Skeletal muscle tissue (tissue), 4 donors: Measurements from ENCODE around the gene CUL3. TPM values are rescaled to one million over a fixed set of nuclear protein-coding genes. Genes with fewer than 3 reads are reported as not detected.
"Not testable (repeated sequence)": the region's sequence is repeated elsewhere in the genome, so short reads cannot be mapped to it uniquely, and the experiment has no call there.

Source experiments
- H3K27ac ChIP-seq: one replicate; pipeline ENCODE4 v1.7.0; 2013; ENCODE audit warnings: mild to moderate bottlenecking, low read depth, low read length, inconsistent platforms
- H3K27me3 ChIP-seq, 3 donors: one replicate each; pipeline ENCODE4 v1.7.0; 2013; ENCODE audit warnings: low read length in 3 of 3; ENCODE audit not compliant: control insufficient read depth in 3 of 3, insufficient read depth in 3 of 3
- H3K36me3 ChIP-seq, 3 donors: one replicate each; pipeline ENCODE4 v1.7.0; 2013; ENCODE audit warnings: low read length in 3 of 3; ENCODE audit not compliant: control insufficient read depth in 3 of 3, insufficient read depth in 3 of 3
- H3K4me1 ChIP-seq, 3 donors: one replicate each; pipeline ENCODE4 v1.7.0; 2013; ENCODE audit warnings: low read length in 3 of 3, mild to moderate bottlenecking in 3 of 3; ENCODE audit not compliant: control insufficient read depth in 3 of 3, insufficient read depth in 3 of 3
- H3K4me3 ChIP-seq, 3 donors: one replicate each; pipeline ENCODE4 v1.7.0; 2013; ENCODE audit warnings: low read length in 3 of 3
- H3K9ac ChIP-seq, 3 donors: one replicate each; pipeline ENCODE4 v1.7.0; 2013; ENCODE audit warnings: low read length in 3 of 3, mild to moderate bottlenecking in 3 of 3, moderate library complexity in 2 of 3, low read depth in 1 of 3
- H3K9me3 ChIP-seq, 3 donors: one replicate each; pipeline ENCODE4 v1.7.0; 2013; ENCODE audit warnings: low read length in 3 of 3; ENCODE audit not compliant: control insufficient read depth in 3 of 3
- total RNA-seq: library from RNA; depleted of rRNA; stranded (reverse); fragments of >200 nt; gene quantifications from one replicate; pipeline ENCODE4 v1.2.3, GENCODE V29; 2014
- donor health status: Osteomylitis.

CUL3 gene
- total RNA-seq = 82.5 TPM

GRCh38 chr2:224585211-224586088 is at the start of gene CUL3:
CUL3 (minus strand) TSS chr2:224585363; CDS start chr2:224585009, 354 bp downstream.
- Histone ChIP-seq H3K27me3 (no peaks in the 10 kb centered on the region), H3K27ac (peak within 1 kb of the TSS; percentile 79), H3K4me3 (peak within 1 kb of the TSS; percentile 90 to 94 (median 94)), H3K36me3 (no peaks in the 10 kb centered on the region), H3K4me1 (peaks cover 6 to 21% (median 18%) of the 10 kb centered on the region in 3 donors), H3K9me3 (no peaks in the 10 kb centered on the region), H3K9ac (peak within 1 kb of the TSS; percentile 87 to 91 (median 91))

GRCh38 chr2:224630659-224631550 is 45.7 kb upstream of the CUL3 start:
- no peaks in the 10 kb centered on the region for H3K27me3 ChIP-seq
- H3K9ac ChIP-seq = no peak overlapping the region
- H3K9me3 ChIP-seq = no peaks in the 10 kb centered on the region
- no peaks in the 10 kb centered on the region for H3K4me1 ChIP-seq
- H3K36me3 ChIP-seq = no peaks in the 10 kb centered on the region
- H3K4me3 ChIP-seq = no peak overlapping the region
- H3K27ac ChIP-seq = no peak overlapping the region

DNA sequence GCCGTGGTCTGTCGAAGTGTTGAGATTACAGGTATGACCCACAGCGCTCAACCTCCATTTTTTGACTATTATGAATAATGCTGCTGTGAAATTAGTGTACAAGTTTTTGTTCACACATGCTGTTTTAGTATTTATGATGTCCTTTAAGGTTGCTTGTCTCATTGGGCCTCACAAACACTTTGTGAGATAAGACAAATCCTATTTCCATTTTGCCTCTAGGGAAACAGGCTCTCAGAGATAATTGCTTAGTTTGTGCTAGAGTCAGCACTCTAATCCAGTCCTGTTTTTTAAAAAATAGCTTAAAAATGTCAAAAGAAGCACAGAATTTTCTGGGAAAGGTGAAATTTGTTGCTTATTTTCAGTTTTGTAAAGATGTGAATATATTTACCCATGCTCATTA is 43.3 kb upstream of the CUL3 start:
- H3K4me3 ChIP-seq = no peak overlapping the region
- no peaks in the 10 kb centered on the region for H3K36me3 ChIP-seq
- H3K27ac ChIP-seq = no peak overlapping the region
- H3K27me3 ChIP-seq = no peaks in the 10 kb centered on the region
- H3K9ac ChIP-seq = no peak overlapping the region
- no peaks in the 10 kb centered on the region for H3K4me1 ChIP-seq
- no peaks in the 10 kb centered on the region for H3K9me3 ChIP-seq

- Histone ChIP-seq H3K27ac (no peak overlapping the region), H3K27me3 (no peaks in the 10 kb centered on the region), H3K36me3 (no peaks in the 10 kb centered on the region), H3K9me3 (no peaks in the 10 kb centered on the region), H3K4me1 (no peaks in the 10 kb centered on the region), H3K9ac (no peak overlapping the region), H3K4me3 (no peak overlapping the region)
Measured at GRCh38 chr2:224626735-224627134, 41.6 kb upstream of the CUL3 start.

DNA sequence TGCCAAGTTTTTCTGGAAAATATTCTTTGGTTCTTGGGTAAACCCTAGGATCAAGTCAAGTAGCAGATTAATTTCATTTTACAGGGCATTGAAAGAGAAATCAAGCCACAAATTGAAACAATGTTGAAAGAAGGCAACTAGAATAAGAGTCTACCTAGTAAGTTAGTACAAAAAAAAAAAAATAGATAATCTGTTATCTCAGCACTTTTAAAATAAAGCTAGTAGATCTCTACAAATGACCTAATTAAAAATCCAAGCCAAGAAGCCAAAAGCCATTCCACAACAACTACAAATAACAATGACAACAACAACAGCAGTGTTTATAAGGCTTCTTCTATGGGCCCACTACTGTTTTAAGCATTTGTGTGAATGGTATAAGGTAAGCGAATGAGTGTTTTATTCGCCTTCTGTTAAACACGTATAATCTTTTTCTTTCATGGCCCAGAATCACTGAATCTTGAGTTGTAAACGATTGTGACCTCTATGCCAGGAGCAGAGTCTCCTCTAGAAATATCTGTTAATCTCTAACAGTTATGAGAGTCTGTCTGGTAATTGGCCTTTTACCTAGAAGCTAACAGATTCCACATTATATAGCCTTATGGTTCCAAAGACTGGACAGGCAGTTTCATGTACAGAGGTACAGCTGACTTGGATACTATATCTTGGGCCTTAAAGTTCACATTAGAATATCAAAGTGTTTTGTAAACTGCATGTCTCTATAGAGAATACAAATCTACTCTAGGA is 28.6 kb upstream of the CUL3 start:
- no peaks in the 10 kb centered on the region for H3K27me3 ChIP-seq
- no peaks in the 10 kb centered on the region for H3K9me3 ChIP-seq
- no peak overlapping the region for H3K27ac ChIP-seq
- no peak overlapping the region for H3K9ac ChIP-seq
- H3K4me1 ChIP-seq = no peaks in the 10 kb centered on the region
- H3K4me3 ChIP-seq = no peak overlapping the region
- H3K36me3 ChIP-seq = no peaks in the 10 kb centered on the region

GRCh38 chr2:224612578-224612977 is 27.4 kb upstream of the CUL3 start:
- Histone ChIP-seq H3K36me3 (no peaks in the 10 kb centered on the region), H3K9ac (no peak overlapping the region), H3K4me3 (no peak overlapping the region), H3K4me1 (no peaks in the 10 kb centered on the region), H3K27me3 (no peaks in the 10 kb centered on the region), H3K9me3 (no peaks in the 10 kb centered on the region), H3K27ac (no peak overlapping the region)

GRCh38 chr2:224611938-224612337 is 26.8 kb upstream of the CUL3 start:
- Histone ChIP-seq H3K9me3 (no peaks in the 10 kb centered on the region), H3K4me1 (no peaks in the 10 kb centered on the region), H3K4me3 (no peak overlapping the region), H3K9ac (no peak overlapping the region), H3K27ac (no peak overlapping the region), H3K27me3 (no peaks in the 10 kb centered on the region), H3K36me3 (no peaks in the 10 kb centered on the region)

- Histone ChIP-seq H3K4me1 (no peaks in the 10 kb centered on the region), H3K9ac (no peak overlapping the region), H3K27me3 (no peaks in the 10 kb centered on the region), H3K9me3 (no peaks in the 10 kb centered on the region), H3K4me3 (no peak overlapping the region), H3K36me3 (no peaks in the 10 kb centered on the region), H3K27ac (no peak overlapping the region)
Measured at GRCh38 chr2:224608104-224608503, 22.9 kb upstream of the CUL3 start.

GRCh38 chr2:224603746-224604500 is 18.8 kb upstream of the CUL3 start:
- H3K27ac ChIP-seq, H3K36me3 ChIP-seq, H3K4me1 ChIP-seq, H3K9me3 ChIP-seq, H3K27me3 ChIP-seq, H3K9ac ChIP-seq, H3K4me3 ChIP-seq: not testable (repeated sequence)
